BE2C (cell line): Measurements from ENCODE around the gene ANKRD29.

Experiments
- DNase-seq: peaks from one replicate; pipeline ENCODE4 v3.0.0-alpha.2; 2020
- H3K27me3 ChIP-seq: fragments of 250-450 bp; sonication (Bioruptor Pico); 2 replicates; pipeline ENCODE4 v1.5.1; 2020; ENCODE audit warnings: mild to moderate bottlenecking
- H3K36me3 ChIP-seq: fragments of 250-450 bp; sonication (Bioruptor Pico); 2 replicates; pipeline ENCODE4 v1.5.1; 2020; ENCODE audit warnings: mild to moderate bottlenecking
- H3K4me1 ChIP-seq: fragments of 250-450 bp; sonication (Bioruptor Pico); 2 replicates; pipeline ENCODE4 v1.5.1; 2020
- H3K4me3 ChIP-seq: 2 replicates; pipeline ENCODE4 v1.5.1; 2011; ENCODE audit warnings: low read depth, low read length
- H3K9me3 ChIP-seq: fragments of 250-450 bp; sonication (Bioruptor Pico); 2 replicates; pipeline ENCODE4 v1.5.1; 2020
- CTCF ChIP-seq: IDR thresholded peaks from 2 replicates; pipeline ENCODE4 v1.5.1; 2012; ENCODE audit warnings: mild to moderate bottlenecking, low read depth, low read length

ANKRD29 gene

GRCh38 chr18:23569299-23570063, 93.2 kb downstream of the ANKRD29 start:
- no peaks in the 10 kb centered on the region for H3K27me3 ChIP-seq
- no peak for TF ChIP-seq CTCF
- no peak overlapping the region for H3K4me3 ChIP-seq
- H3K36me3 ChIP-seq: no peaks in the 10 kb centered on the region
- DNase-seq: no peak
- H3K9me3 ChIP-seq: no peaks in the 10 kb centered on the region
- H3K4me1 ChIP-seq: no peaks in the 10 kb centered on the region

- no peaks in the 10 kb centered on the region for H3K36me3 ChIP-seq
- H3K4me1 ChIP-seq: no peaks in the 10 kb centered on the region
- TF ChIP-seq CTCF: no peak
- H3K27me3 ChIP-seq: no peaks in the 10 kb centered on the region
- no peak for DNase-seq
- no peaks in the 10 kb centered on the region for H3K9me3 ChIP-seq
- no peak overlapping the region for H3K4me3 ChIP-seq
Measured at GRCh38 chr18:23568281-23569138, 94.2 kb downstream of the ANKRD29 start.

GRCh38 chr18:23567671-23568070, 95.0 kb downstream of the ANKRD29 start:
- no peaks in the 10 kb centered on the region for H3K9me3 ChIP-seq
- H3K27me3 ChIP-seq: no peaks in the 10 kb centered on the region
- no peaks in the 10 kb centered on the region for H3K36me3 ChIP-seq
- no peak for TF ChIP-seq CTCF
- H3K4me1 ChIP-seq: no peaks in the 10 kb centered on the region
- H3K4me3 ChIP-seq: no peak overlapping the region
- no peak for DNase-seq

GRCh38 chr18:23565916-23566547, 96.7 kb downstream of the ANKRD29 start:
- Histone ChIP-seq H3K4me1 (no peaks in the 10 kb centered on the region), H3K4me3 (no peak overlapping the region), H3K9me3 (no peaks in the 10 kb centered on the region), H3K36me3 (no peaks in the 10 kb centered on the region), H3K27me3 (no peaks in the 10 kb centered on the region)
- TF ChIP-seq CTCF: no peak
- no peak for DNase-seq

GRCh38 chr18:23563377-23564043, 99.2 kb downstream of the ANKRD29 start:
- TF ChIP-seq CTCF: no peak
- no peaks in the 10 kb centered on the region for H3K36me3 ChIP-seq
- DNase-seq: no peak

More at GRCh38 chr18:23563377-23564043, 99.2 kb downstream of the ANKRD29 start:
- Histone ChIP-seq H3K9me3 (no peaks in the 10 kb centered on the region), H3K4me3 (no peak overlapping the region), H3K27me3 (no peaks in the 10 kb centered on the region), H3K4me1 (no peaks in the 10 kb centered on the region)
